NCI-H82 treated with DMSO at 0.1 percent for 48 hours (cell line): Measurements from ENCODE around the gene PLCB1.
"Not testable (repeated sequence)": the region's sequence is repeated elsewhere in the genome, so short reads cannot be mapped to it uniquely, and the experiment has no call there.

Experiments used
- DNase-seq: peaks from one replicate; lab custom pipeline; 2025; ENCODE audit not compliant: unreplicated experiment; lab: John Stamatoyannopoulos, UW

Gene PLCB1

DNA sequence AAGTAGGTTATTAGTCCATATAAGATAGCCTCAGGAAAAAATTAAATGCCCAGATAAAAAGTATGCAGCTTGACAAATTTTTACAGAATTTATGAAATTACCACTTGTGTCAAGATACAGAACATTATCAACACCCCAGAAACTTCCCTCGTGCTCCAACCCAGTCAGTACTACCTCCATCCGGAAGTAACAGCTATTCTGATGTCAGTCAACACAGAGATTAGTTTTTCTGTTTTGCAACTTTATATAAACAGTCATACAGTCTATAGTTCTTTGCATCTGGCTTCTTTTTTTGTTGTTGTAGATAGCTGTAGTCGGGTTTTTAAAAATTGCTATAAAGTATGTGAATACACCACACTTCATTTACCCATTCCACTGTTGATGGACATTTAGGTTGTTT is 721.1 kb downstream of the PLCB1 start:
- DNase-seq = not testable (repeated sequence)

GRCh38 chr20:8853805-8854338 is 721.8 kb downstream of the PLCB1 start:
- DNase-seq = peak; percentile 64

GRCh38 chr20:8854571-8854970 is 722.5 kb downstream of the PLCB1 start:
- DNase-seq = no peak

DNA sequence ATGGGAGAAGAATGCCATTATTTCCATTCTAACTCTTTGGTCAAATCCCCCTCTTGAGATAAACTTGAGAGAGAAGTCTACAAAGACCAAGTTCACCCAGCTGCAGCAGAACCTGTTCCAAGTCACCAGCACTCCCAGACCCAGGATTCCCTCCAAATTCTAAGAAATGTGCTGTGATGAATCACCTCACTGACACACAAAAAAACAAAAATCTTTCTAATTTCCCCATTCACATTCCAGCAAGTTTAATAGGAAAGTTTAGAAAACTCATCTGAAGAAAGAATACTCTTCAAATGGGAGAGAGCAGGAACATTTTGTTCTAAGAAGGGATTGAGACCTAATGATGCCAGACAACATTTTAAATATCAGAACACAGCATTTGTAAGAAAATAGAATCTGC is 723.2 kb downstream of the PLCB1 start:
- no peak for DNase-seq

DNA sequence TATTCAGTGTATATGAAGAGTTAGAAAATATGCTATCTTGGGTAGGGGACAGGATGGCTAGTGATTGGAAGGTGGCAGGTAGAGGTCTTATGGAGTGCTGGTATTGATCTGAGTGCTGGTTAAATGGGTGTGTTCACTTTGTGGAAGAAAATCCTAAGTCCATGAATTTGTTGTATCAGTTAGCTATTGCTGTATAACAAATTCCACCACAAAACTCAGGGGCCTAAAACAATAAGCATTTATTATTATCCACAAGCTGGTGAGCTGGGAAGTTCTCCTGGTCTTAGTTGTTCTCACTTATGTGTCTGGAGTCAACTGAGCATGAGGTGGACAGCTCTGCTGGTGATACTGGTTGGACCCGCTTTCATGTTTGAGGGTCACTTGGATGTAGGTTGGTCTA is 724.6 kb downstream of the PLCB1 start:
- DNase-seq = no peak

DNA sequence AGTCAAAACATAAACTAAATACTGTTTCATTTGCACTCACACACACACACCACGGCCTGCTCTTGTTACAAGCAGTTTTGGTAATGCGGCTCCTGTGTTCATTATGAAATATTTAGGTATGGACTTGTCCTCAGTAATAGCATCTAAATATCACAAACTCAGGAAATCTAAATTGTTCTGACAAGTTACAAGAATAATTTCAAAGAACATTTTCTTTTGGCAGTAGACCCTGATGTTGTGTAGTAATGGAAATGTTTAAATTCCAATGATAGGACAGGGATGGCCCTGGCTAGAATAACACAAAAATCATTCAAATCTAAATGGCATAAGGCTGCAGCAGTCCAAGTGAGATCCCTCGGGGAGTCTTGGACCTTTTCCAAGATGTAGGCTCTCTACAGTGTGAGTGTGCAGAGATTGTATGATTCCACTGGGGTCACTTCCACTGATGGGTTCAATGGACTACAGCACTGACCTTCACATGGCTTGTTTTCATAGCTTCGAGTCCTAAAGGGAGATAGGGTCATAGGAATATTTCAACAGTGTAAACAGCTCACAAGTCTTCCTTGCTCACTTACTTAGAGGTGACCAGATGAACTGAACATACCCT is 726.2 kb downstream of the PLCB1 start:
- DNase-seq = no peak

- DNase-seq = no peak
Measured at GRCh38 chr20:8860011-8860495, 728.0 kb downstream of the PLCB1 start.

- no peak for DNase-seq
Measured at GRCh38 chr20:8862092-8862491, 730.0 kb downstream of the PLCB1 start.

DNA sequence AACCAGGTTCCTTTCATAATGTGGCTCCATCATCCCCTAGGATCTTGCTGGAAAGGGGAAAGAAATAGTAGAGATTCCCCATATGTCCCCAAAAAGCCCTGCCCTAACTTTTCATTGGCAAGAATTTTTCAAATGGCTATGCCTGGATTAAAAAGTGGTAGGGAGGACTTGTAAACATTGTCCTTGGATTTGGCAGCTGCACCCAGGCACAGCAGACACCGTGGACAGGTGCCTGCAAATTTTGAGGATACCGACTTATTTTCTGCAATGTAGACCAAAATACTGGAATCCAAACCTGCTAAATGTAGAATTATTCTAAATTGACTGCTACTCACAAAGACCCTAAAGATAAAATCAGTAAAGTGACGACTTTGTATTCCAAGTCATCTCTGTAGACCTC is 733.6 kb downstream of the PLCB1 start:
- DNase-seq = no peak

- DNase-seq = no peak
Measured at GRCh38 chr20:8867038-8867740, 735.1 kb downstream of the PLCB1 start.

GRCh38 chr20:8870652-8871051 is 738.6 kb downstream of the PLCB1 start:
- no peak for DNase-seq

DNA sequence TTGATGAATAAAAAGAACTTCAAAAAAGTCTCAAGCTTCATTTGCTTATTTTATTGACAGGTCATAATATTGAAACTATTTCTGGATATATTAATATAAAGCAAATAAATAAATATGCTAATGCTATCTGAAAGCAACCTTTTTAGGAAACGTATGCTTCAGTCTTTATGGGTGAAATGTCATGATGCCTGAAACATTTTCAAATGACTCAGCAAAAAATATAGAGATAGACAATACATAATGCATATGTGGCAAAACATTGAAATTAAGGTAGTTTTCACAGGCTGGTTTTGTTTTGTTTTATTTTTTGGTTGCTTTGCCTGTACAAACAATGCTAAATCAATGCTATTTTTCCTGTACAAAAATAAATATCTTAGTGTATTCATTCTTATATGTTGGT is 742.4 kb downstream of the PLCB1 start:
- DNase-seq = no peak

GRCh38 chr20:8875586-8875985 is 743.5 kb downstream of the PLCB1 start:
- no peak for DNase-seq

- no peak for DNase-seq
Measured at GRCh38 chr20:8876366-8876765, 744.3 kb downstream of the PLCB1 start.

- no peak for DNase-seq
Measured at GRCh38 chr20:8877294-8877693, 745.2 kb downstream of the PLCB1 start.

GRCh38 chr20:8879669-8880068 is 747.6 kb downstream of the PLCB1 start:
- DNase-seq = no peak

- DNase-seq = no peak
Measured at GRCh38 chr20:8880085-8880853, 748.2 kb downstream of the PLCB1 start.

GRCh38 chr20:8891039-8891438 is 759.0 kb downstream of the PLCB1 start:
- DNase-seq = no peak

DNA sequence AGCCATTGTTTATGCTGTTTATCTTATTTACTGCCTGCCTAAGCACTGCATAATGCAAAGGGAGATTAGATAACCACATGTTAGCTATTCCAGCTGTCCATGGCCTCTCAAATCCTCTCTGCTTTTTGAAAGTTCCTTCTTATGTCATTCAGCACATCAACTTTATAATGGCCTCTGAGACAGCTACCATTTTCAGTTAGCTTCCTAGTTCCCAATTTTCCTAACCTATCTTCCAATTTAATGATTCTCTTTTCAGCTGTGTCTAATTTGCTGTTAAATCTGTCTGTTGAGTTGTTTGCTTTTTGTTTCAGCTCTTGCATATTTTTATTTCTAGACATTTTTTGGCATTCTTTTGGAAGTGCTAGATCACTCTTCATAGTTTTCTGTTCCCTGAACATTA is 763.4 kb downstream of the PLCB1 start:
- DNase-seq = no peak

- DNase-seq = no peak
Measured at GRCh38 chr20:8898823-8899222, 766.8 kb downstream of the PLCB1 start.

GRCh38 chr20:8901237-8902025 is 769.4 kb downstream of the PLCB1 start:
- DNase-seq = no peak
